ENCODE data around the gene VPREB3. TPM values are rescaled to one million over a fixed set of nuclear protein-coding genes. Genes with fewer than 3 reads are reported as not detected.

VPREB3 gene
- polyA plus RNA-seq, 2 of the 4 experiments (the other 2 are of a cell fraction), result 0.41 to 0.52 TPM

DNA sequence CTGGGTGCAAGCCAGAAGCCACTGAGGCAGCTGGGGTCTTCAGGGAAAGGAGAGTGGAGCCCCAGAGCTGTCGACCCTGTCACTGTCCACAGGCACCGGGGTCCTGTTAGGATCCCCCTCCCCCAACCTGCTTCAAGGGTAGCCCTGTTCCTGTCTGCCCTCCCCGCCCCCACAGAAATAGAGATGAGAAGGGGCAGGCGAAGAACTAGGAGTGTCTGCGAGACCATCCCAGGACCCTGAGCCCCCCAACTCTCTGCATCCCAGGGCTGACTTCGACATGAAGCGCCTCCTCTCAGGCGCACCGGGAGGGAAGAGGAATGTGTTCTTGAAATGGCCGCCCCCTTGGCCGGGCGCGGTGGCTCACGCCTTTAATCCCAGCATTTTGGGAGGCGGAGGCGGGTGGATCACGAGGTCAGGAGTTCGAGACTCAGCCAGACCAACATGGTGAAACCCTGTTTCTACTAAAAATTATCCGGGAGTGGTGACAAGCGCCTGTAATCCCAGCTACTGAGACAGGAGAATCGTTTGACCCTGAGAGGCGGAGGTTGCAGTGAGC is 2.7 kb downstream of the VPREB3 start:
- ChIA-PET CTCF (interaction anchor here (0.6 to 1.1 kb wide), 3 partner anchors 16 to 774 kb away, joined by 3 read pairs; no protein-coding TSS in a partner anchor), POLR2A (interaction anchor here (0.9 kb wide), 1 partner anchor 16 kb away, joined by 3 read pairs; the partner anchor contains the start of gene CHCHD10)
- DNase-seq (ENCODE audit: low read depth in 1 of 2, low spot score in 1 of 2), result peak in 1 of 2 experiments; percentile 58
- peak overlapping the region; percentile 94 for H3K4me2 ChIP-seq
- ATAC-seq, result peak; percentile 47 to 61
- TF ChIP-seq CBX8 (IDR thresholded peaks at IDR 0.05) (no peak), FOSB (CRISPR knock-in tag; IDR thresholded peaks at IDR 0.05) (no peak), NR3C1 (IDR thresholded peaks at IDR 0.05) (no peak), CHD4 (IDR thresholded peaks at IDR 0.05; ENCODE audit: borderline replicate concordance) (no peak), NPAS2 (CRISPR knock-in tag; IDR thresholded peaks at IDR 0.05; ENCODE audit: borderline replicate concordance) (no peak), CHD2 (IDR thresholded peaks at IDR 0.05; ENCODE audit: low read length, partially characterized antibody) (no peak), POLR2A (IDR thresholded peaks at IDR 0.05; ENCODE audit: low read length) (0 out of 2 replicates have a peak, but pooled peaks have one; percentile 24), JUN (IDR thresholded peaks at IDR 0.05) (peak in 1 of 2 experiments; percentile 21; a peak in 1 of 5 replicates)
- H3K4me3 ChIP-seq, result peak overlapping the region; percentile 97
- peaks cover 4% of the 10 kb centered on the region; the same call in 2 of the 3 replicates for H3K4me1 ChIP-seq
- 14% methylated on average over 17 of the region's 22 CpGs for WGBS (ENCODE audit: missing lambda C conversion rate)
- H3K9me3 ChIP-seq, result no peaks in the 10 kb centered on the region
- no peak for FAIRE-seq
- H3K27ac ChIP-seq, result peak overlapping the region; percentile 96 to 99

DNA sequence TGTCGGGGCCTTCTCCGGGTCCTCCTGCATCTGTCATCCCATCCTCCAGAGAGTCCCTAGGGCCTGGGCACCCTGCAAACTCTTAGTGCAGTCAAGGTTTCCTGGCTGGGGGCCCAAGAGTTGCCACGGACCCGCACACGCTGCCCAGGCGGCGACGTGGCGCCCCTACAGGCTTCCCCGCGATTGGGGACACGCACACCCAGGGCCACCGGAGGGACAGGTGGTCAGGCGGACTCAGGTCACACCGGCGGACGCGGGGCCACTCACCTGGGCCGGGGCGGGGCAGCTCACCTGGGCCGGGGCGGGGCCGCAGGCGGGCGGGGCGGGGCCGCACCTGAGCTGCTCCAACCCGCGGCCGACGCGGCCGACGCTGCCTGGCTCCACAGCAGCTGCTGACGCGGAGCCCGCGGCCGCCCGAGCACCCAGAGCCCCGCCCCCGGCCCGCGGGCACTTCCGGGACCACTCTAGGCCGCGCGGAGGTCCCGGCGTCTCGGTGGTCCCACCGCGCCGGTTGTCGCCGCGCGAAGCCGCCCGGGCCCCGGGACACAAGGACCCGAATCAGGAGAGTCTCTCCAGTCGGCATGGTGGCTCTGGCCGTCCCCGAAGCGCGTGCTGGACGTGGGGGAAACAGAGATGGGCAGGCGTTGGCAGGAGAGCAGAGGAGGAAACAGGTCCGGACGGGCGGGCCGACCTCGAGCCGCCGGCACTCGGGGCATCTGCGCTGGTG is 3.3 kb downstream of the VPREB3 start, which contains the start of gene ZNF70:
Gene ZNF70 (minus strand): TSS at position 399 of the 727 bp plus-strand sequence. CDS start 5,972 bp downstream, outside the sequence.
- CTCF ChIA-PET, result interaction anchor here (0.6 to 2.0 kb wide), 2 partner anchors 17 to 75 kb away, joined by 3 to 7 read pairs; partner anchors contain the start of gene CHCHD10
- 13% methylated on average over 2 of the region's 78 CpGs for WGBS (ENCODE audit: missing lambda C conversion rate)
- no peaks in the 10 kb centered on the region for H3K9me3 ChIP-seq
- POLR2A ChIA-PET, result interaction anchor here (0.7 to 0.9 kb wide), 2 partner anchors 17 to 18 kb away, joined by 3 to 4 read pairs; partner anchors contain the start of gene CHCHD10
- TF ChIP-seq, protein P1, sequence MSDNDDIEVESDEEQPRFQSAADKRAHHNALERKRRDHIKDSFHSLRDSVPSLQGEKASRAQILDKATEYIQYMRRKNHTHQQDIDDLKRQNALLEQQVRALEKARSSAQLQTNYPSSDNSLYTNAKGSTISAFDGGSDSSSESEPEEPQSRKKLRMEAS (IDR thresholded peaks at IDR 0.05), result peak; percentile 7; the same call in 1 of the 2 replicates
- no peak for TF ChIP-seq CBX2 (IDR thresholded peaks at IDR 0.05; ENCODE audit: borderline replicate concordance, low read depth)
- no peak for TF ChIP-seq EHMT2 (IDR thresholded peaks at IDR 0.05; ENCODE audit: low read depth)
- TF ChIP-seq, protein P2, sequence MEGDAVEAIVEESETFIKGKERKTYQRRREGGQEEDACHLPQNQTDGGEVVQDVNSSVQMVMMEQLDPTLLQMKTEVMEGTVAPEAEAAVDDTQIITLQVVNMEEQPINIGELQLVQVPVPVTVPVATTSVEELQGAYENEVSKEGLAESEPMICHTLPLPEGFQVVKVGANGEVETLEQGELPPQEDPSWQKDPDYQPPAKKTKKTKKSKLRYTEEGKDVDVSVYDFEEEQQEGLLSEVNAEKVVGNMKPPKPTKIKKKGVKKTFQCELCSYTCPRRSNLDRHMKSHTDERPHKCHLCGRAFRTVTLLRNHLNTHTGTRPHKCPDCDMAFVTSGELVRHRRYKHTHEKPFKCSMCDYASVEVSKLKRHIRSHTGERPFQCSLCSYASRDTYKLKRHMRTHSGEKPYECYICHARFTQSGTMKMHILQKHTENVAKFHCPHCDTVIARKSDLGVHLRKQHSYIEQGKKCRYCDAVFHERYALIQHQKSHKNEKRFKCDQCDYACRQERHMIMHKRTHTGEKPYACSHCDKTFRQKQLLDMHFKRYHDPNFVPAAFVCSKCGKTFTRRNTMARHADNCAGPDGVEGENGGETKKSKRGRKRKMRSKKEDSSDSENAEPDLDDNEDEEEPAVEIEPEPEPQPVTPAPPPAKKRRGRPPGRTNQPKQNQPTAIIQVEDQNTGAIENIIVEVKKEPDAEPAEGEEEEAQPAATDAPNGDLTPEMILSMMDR (IDR thresholded peaks at IDR 0.05), result 0 out of 3 replicates have a peak, but pooled peaks have one; percentile 10
- peak in 1 of 2 experiments; percentile 61; a peak in 1 of 5 replicates for TF ChIP-seq JUN (IDR thresholded peaks at IDR 0.05)
- peak; percentile 6; the same call in 1 of the 2 replicates for TF ChIP-seq POLR2A (IDR thresholded peaks at IDR 0.05; ENCODE audit: low read length)
- TF ChIP-seq POLR2AphosphoS2 (conservative IDR thresholded peaks at IDR 0.05; ENCODE audit: low read length), result no peak
- no peak for TF ChIP-seq HEYL (CRISPR knock-in tag; IDR thresholded peaks at IDR 0.05)
- no peak for TF ChIP-seq ZSCAN20 (CRISPR knock-in tag; IDR thresholded peaks at IDR 0.05)
- no peak for TF ChIP-seq BHLHE40 (IDR thresholded peaks at IDR 0.05; ENCODE audit: low read depth, low read length)
- 0 out of 2 replicates have a peak, but pooled peaks have one; percentile 25 for TF ChIP-seq PHF8 (IDR thresholded peaks at IDR 0.05; ENCODE audit: borderline replicate concordance, low read depth)
- TF ChIP-seq, protein P3, sequence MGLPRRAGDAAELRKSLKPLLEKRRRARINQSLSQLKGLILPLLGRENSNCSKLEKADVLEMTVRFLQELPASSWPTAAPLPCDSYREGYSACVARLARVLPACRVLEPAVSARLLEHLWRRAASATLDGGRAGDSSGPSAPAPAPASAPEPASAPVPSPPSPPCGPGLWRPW (IDR thresholded peaks at IDR 0.05), result no peak
- TF ChIP-seq RFX5 (IDR thresholded peaks at IDR 0.05), result peak; percentile 71
- TF ChIP-seq NFE2L2 (conservative IDR thresholded peaks at IDR 0.05; ENCODE audit: low read length), result no peak
- no peak for TF ChIP-seq RCOR1 (IDR thresholded peaks at IDR 0.05; ENCODE audit: low read depth, low read length)
- TF ChIP-seq KDM5A (IDR thresholded peaks at IDR 0.05), result no peak
- peaks cover 4% of the 10 kb centered on the region; the same call in 2 of the 3 replicates for H3K4me1 ChIP-seq
- peak within 1 kb of the TSS; percentile 94 for H3K4me2 ChIP-seq
- no peak for FAIRE-seq
- peak; percentile 59 to 82 for DNase-seq (ENCODE audit: low read depth in 1 of 2, low spot score in 1 of 2)
- peak within 1 kb of the TSS; percentile 96 to 99 for H3K27ac ChIP-seq
- ATAC-seq, result peak; percentile 88 to 94
- H3K4me3 ChIP-seq, result peak within 1 kb of the TSS; percentile 97
